ENCODE measurements around the gene LRRC56. TPM values are rescaled to one million over a fixed set of nuclear protein-coding genes. Genes with fewer than 3 reads are reported as not detected.
A peak's percentile ranks its signal among the peaks of the same experiment; 100 is the strongest.

Gene LRRC56
- polyA plus RNA-seq, 2 of the 4 experiments (the other 2 are of a cell fraction), result 0.32 to 1.0 TPM

DNA sequence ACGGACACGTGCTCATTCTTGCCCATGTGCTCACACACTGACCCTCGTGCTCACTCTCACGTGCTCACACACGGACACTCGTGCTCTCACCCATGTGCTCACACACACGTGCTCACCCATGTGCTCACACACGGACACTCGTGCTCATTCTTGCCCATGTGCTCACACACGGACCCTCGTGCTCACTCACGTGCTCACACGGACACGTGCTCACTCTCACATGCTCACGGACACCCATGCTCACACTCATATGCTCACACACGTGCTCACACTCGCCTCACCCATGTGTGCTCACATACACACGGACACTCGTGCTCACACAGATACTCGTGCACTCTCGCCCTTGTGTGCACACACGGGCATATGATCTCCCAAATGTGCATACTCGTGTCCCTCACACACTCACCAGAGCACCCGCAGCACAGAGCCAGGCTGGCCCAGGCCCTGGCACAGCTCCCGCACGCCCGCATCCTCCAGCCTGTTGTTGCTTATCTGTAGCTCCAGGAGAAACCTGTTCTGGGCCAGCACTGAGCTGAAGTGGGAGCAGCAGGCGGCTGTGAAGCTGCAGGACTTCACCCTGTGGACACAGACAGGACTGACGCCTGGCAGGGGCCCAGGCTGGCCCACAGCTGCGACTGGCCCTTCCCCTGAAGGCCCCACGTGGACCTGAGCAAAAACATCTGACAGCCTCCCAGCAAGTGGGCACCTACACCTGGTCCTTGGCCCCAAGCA, 39.6 kb upstream of the LRRC56 start:
- CTCF ChIA-PET, result interaction anchor here (0.7 to 4.8 kb wide), 5 partner anchors 14 to 49 kb away, joined by 3 to 28 read pairs (median 4); no protein-coding TSS in a partner anchor

DNA sequence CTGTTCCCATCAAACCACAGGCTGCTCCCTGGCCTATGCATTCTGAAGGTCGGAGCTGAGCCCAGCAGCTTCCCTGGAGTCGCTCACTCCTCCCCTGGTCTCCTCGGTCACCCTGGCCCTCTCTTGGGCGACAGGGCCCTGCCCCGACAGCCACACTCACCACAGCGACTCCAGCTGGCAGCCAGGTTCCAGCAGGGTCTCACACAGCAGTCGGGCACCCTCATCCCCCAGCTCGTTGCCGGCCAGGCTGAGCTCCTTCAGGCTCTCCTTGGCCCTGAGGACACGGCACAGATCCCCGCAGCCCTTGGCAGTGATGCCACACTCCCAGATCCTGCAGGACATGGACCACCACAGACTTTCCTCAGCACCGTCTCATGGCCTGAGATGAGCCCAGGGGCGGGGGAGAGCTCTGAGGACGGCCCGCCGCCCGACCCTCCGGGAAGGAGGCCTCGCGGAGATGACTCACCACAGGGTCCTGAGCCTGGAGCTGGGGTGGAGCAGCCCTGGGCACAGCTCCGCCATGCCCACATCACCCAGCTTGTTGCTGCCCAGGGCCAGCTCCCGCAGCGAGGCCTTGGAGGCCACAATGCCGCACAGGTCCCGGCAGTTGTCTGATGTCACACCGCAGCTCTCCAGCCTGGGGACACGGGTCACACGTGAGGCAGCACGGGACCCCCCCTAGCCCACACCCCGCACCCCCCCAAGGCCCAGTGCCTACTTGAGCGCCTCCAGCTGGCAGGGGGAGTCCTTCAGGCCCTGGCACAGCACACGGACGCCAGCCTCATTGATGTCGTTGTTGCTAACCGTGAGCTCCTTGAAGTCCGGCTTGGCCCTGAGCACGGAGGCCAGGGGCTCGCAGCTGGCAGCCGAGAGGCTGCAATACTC, 38.8 kb upstream of the LRRC56 start:
- H3K4me2 ChIP-seq, result no peak overlapping the region
- ChIA-PET POLR2A (interaction anchor here (0.9 to 1.3 kb wide), 2 partner anchors 8 to 102 kb away, joined by 3 to 7 read pairs; no protein-coding TSS in a partner anchor), CTCF (interaction anchor here (0.7 to 4.8 kb wide), 6 partner anchors 13 to 50 kb away, joined by 3 to 28 read pairs (median 4); no protein-coding TSS in a partner anchor)
- no peaks in the 10 kb centered on the region for H3K4me1 ChIP-seq
- no peaks in the 10 kb centered on the region for H3K9me3 ChIP-seq
- TF ChIP-seq CEBPB (IDR thresholded peaks at IDR 0.05) (no peak), HOXB5 (CRISPR knock-in tag; IDR thresholded peaks at IDR 0.05) (no peak), HEYL (CRISPR knock-in tag; IDR thresholded peaks at IDR 0.05) (no peak), GATA3 (IDR thresholded peaks at IDR 0.05; ENCODE audit: borderline replicate concordance) (no peak)
- TF ChIP-seq, protein P1, sequence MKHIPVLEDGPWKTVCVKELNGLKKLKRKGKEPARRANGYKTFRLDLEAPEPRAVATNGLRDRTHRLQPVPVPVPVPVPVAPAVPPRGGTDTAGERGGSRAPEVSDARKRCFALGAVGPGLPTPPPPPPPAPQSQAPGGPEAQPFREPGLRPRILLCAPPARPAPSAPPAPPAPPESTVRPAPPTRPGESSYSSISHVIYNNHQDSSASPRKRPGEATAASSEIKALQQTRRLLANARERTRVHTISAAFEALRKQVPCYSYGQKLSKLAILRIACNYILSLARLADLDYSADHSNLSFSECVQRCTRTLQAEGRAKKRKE (CRISPR knock-in tag; IDR thresholded peaks at IDR 0.05; ENCODE audit: low read depth), result no peak
- H3K27ac ChIP-seq, result no peak overlapping the region
- no peak for DNase-seq (ENCODE audit: low read depth in 1 of 2, low spot score in 1 of 2)
- H3K4me3 ChIP-seq, result no peak overlapping the region
- WGBS (ENCODE audit: missing lambda C conversion rate), result 85% methylated on average over 14 of the region's 39 CpGs
- no peak for FAIRE-seq
- ATAC-seq, result no peak

More for the DNA sequence above, 39.6 kb upstream of the LRRC56 start:
- no peak for FAIRE-seq
- no peak for DNase-seq (ENCODE audit: low read depth in 1 of 2, low spot score in 1 of 2)
- no peaks in the 10 kb centered on the region for H3K9me3 ChIP-seq
- POLR2A ChIA-PET, result interaction anchor here (0.9 to 1.3 kb wide), 2 partner anchors 9 to 101 kb away, joined by 3 to 7 read pairs; no protein-coding TSS in a partner anchor
- H3K4me2 ChIP-seq, result no peak overlapping the region
- H3K27ac ChIP-seq, result no peak overlapping the region
- peak; percentile 4 to 6; a peak in 2 of 6 replicates for ATAC-seq
- TF ChIP-seq CHD2 (IDR thresholded peaks at IDR 0.05; ENCODE audit: low read length, partially characterized antibody), result no peak
- no peak for TF ChIP-seq CEBPB (IDR thresholded peaks at IDR 0.05)
- TF ChIP-seq, protein P2, sequence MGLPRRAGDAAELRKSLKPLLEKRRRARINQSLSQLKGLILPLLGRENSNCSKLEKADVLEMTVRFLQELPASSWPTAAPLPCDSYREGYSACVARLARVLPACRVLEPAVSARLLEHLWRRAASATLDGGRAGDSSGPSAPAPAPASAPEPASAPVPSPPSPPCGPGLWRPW (IDR thresholded peaks at IDR 0.05), result no peak
- no peak for TF ChIP-seq RAD21 (conservative IDR thresholded peaks at IDR 0.05 in 1 of 2, IDR thresholded peaks at IDR 0.05 in 1 of 2)
- no peak for TF ChIP-seq ZC3H11A (IDR thresholded peaks at IDR 0.05)
- TF ChIP-seq, protein P3, sequence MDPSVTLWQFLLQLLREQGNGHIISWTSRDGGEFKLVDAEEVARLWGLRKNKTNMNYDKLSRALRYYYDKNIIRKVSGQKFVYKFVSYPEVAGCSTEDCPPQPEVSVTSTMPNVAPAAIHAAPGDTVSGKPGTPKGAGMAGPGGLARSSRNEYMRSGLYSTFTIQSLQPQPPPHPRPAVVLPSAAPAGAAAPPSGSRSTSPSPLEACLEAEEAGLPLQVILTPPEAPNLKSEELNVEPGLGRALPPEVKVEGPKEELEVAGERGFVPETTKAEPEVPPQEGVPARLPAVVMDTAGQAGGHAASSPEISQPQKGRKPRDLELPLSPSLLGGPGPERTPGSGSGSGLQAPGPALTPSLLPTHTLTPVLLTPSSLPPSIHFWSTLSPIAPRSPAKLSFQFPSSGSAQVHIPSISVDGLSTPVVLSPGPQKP (IDR thresholded peaks at IDR 0.05; ENCODE audit: low read depth, low read length), result no peak
- no peak for TF ChIP-seq NFE2L2 (conservative IDR thresholded peaks at IDR 0.05; ENCODE audit: low read length)
- no peak for TF ChIP-seq CBX2 (IDR thresholded peaks at IDR 0.05; ENCODE audit: borderline replicate concordance, low read depth)
- TF ChIP-seq HEYL (CRISPR knock-in tag; IDR thresholded peaks at IDR 0.05), result no peak
- TF ChIP-seq ZFP36 (IDR thresholded peaks at IDR 0.05; ENCODE audit: borderline replicate concordance, partially characterized antibody), result no peak
- no peak for TF ChIP-seq MYC (IDR thresholded peaks at IDR 0.05; ENCODE audit: borderline replicate concordance, low read length)
- TF ChIP-seq PHF8 (IDR thresholded peaks at IDR 0.05; ENCODE audit: borderline replicate concordance, low read depth), result no peak
- no peak for TF ChIP-seq RNF2 (IDR thresholded peaks at IDR 0.05; ENCODE audit: borderline replicate concordance, low read depth)
- TF ChIP-seq NPAS2 (CRISPR knock-in tag; IDR thresholded peaks at IDR 0.05; ENCODE audit: borderline replicate concordance), result no peak
- TF ChIP-seq JUN (IDR thresholded peaks at IDR 0.05), result no peak
- TF ChIP-seq CBX8 (IDR thresholded peaks at IDR 0.05), result no peak
- no peak overlapping the region for H3K4me3 ChIP-seq
- 96% methylated on average over 31 of the region's 31 CpGs for WGBS (ENCODE audit: missing lambda C conversion rate)
- H3K4me1 ChIP-seq, result no peaks in the 10 kb centered on the region
